GM11168 (cell line): ENCODE measurements around the gene KRT17.
"Not testable (repeated sequence)": the region's sequence is repeated elsewhere in the genome, so short reads cannot be mapped to it uniquely, and the experiment has no call there.

Experiments
- in situ Hi-C: fragments of 300-500 bp; cut with MboI; formaldehyde crosslinking; loops from one replicate; pipeline ENCODE4 v1.12.0; 2022; ENCODE audit warnings: low sequenced_read_pairs; ENCODE audit not compliant: unreplicated experiment

The KRT17 gene

DNA sequence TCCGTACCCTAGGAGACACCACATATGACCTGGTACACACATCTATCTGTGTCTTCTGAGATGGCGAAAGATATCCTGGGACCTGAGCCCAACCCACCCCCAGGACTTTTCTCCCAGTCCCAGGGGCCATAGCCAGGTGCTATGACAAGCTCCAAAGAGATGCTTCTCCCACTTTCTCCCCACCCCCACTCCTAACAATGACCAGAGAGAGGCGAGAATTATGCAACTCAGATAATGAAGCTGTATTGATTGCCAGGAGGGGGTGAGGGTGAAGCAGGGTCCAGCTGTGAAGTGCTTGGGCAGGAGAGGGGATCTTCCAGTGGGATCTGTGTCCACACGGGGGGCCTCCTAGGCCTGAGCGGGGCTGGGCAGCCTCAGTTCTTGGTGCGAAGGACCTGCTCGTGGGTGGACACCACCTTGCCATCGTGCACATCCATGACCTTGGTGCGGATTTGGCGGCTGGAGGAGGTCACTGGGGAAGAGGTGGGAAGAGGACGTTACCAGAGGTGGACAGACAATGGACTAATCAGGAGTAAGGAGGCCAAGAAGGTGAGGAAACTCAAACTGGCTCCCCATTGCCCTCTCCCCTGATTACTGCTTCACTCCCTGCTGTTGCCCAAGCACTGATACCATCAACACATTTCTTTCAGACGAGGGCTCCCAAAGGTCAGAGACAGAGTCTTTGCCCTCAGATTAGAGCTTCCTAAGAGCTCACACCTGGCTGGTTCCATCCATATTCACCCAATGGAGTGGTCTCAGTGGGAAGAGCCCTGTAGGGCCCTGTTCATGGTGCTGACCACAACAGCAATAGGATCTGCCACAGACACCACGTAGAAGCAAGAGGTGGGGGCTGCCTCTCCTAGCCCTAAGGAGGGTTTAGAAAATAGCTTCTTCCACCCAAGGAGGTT, 42.1 kb downstream of the KRT17 start:
- in situ Hi-C loops, result not testable (repeated sequence)

DNA sequence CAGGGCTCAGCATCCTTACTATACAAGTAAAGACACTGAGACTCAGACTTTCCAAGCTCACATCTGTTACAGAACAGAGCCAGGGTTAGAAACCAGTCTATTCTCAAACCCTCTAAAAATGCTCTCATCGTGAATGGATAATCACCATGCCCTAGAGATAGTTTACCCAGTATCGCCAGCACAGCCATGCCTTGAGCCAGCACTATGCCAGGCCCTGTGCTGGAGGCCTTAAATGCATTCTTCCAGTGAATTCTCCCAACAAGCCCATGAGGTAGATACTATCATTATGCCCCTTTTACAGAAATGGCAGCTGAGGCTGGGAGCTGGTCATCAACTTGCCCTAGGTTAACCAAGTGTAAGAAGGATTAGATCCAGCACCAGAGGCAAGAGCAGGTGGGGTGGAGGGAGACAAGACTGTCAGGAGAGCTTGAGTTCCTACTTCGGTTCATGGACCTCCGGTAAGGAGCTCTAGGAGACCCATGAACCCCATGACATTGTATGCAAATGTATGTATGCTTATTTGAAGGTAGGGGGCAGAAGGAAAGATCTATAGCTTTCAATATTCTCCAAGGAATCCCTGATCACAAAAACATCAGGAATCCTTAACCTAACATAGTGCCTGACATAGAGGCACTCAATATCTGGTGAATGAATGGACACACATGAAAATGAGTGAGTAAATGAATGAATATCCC, 42.9 kb downstream of the KRT17 start:
- in situ Hi-C loops, result no loop called here

- in situ Hi-C loops, result no loop called here
Observed at GRCh38 chr17:41580687-41581365, 43.5 kb downstream of the KRT17 start.

GRCh38 chr17:41580244-41580575, 44.2 kb downstream of the KRT17 start:
- in situ Hi-C loops, result no loop called here

DNA sequence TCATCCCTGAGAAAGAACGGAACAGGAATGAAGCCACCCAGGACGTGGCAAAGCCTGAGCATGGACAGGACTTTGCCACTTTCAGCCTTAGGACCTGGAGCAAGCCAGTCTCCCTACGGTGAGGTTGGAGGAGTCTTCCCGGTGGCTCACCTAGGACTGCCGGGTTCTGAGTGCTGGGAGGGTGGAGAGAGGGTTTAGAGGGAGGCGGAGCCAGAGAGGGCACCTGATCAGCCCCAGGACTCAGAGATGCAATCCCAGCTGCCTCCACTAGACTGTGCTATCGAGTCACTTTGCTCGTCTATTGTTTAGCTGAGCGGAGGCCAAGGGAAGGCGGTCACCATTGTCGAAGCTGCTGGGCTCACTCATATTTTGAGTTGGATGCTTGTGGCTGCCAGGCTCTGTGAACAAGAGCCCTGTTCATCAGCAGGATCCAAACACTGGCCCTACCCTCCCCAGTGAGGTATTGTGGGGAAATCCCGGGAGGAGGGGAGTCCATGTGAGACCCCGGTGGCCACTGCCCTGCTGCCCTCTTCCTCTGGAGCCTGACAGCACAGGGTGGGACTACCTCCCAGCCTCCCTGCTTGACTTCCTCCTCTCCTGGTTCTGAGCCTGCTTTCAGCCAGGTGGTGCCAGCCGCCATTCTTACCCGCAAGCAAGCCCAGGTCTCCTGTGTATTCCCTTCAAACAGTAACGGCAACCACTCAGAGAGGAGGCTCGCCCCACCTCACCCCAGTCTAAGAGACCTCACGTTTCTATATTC, 44.7 kb downstream of the KRT17 start:
- in situ Hi-C loops, result no loop called here

DNA sequence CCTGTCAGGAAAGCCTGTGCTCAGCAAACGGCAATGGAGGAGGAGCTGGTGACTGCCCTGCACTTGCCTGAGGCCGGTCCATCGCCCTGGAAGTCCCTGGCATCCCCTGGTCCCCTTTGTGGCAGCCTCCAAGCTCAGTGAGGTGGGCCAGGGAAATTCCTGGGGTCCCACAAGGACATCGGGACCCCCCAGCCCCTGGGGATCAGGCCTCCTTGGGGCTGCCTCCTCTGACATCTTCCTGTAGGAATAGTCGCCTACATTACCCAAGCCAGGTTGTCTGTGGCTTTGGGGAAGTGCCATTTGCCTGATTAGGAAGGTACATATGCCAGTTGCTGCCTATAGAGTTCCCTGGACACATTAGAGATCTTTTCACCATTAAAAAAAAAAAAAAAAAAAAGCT, 45.4 kb downstream of the KRT17 start:
- in situ Hi-C loops, result no loop called here

GRCh38 chr17:41578538-41578937, 45.8 kb downstream of the KRT17 start:
- in situ Hi-C loops, result no loop called here

GRCh38 chr17:41576740-41577139, 47.6 kb downstream of the KRT17 start:
- in situ Hi-C loops, result not testable (repeated sequence)

GRCh38 chr17:41575336-41575735, 49.0 kb downstream of the KRT17 start:
- in situ Hi-C loops, result no loop called here

DNA sequence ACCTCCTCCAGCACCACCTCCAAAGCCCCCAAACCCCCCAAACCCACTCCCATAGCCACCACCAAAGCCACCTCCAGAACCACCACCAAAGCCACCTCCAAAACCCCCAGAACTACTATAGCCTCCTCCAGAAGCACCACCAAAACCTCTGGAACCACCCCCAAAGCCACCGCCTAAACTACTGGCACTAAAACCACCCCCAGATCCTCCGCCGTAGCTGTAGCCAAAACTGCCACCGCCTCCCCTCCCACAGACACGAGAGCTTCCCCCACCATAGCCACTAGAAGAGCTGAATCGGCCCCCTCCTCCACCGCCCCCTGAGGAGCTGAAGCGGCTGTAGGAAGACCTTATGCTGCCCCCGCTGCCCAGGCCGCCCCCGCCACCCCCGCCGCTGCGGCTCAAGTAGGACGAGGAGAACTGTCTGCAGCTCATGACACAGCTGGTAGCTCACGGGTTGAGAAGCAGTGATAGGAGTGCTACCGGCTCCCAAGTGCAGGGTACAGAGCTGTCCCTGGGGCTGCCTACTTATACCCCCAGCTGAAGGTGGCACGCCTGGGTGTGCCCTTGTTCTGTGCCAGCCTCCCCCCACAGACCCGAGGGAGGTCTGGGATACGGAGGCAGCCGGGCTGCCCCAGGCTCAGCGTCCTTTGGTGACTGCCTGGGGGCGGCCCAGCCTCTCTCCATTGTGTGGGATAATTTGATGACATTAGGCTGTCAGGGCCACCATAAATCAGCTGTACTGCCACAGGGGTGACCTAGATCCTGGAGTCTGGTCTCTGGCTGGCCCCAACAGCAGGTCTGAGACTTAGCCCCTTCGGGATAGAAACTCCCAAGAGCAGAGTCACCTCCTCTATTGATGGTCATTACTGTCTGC, 52.6 kb downstream of the KRT17 start, which contains the start of gene KRT9:
Gene KRT9 (minus strand): TSS at position 499 of the 874 bp plus-strand sequence. CDS start 67 bp downstream, at position 432.
- in situ Hi-C loops, result no loop called here
